ENCODE data around the gene POP4.

The POP4 gene

DNA sequence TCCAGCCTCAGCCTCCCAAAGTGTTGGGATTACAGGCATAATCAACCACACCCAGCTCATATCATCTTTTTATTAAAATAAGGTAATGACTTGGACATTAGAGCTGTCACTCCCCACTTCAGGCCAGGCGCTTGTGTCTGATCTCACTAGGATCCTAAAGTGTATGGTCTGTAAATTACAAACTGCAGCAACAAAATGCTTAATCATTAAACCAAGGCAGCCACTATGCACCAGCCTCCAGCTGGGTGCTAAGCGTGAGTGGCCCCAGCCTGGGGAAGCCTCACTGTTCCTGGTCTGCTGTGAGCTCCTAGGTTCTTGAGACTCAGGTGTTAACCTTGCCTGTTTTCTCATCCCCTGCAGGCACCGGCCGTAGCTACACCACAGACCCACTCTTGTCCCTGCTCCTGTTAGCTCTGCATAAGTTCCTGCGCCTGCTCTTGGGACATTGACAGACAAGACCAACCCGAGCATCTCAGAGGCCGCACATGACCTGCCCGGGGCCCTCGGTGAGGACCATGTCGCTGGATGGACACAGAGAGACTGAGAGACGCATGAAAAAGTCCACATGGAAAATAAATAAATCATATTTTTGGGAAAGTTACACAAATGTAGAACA is 42.5 kb upstream of the POP4 start:
- DNase-seq (ENCODE audit: low read depth), result no peak
- no peak overlapping the region for H3K4me3 ChIP-seq (ENCODE audit: low read length)
- TF ChIP-seq, protein P1, sequence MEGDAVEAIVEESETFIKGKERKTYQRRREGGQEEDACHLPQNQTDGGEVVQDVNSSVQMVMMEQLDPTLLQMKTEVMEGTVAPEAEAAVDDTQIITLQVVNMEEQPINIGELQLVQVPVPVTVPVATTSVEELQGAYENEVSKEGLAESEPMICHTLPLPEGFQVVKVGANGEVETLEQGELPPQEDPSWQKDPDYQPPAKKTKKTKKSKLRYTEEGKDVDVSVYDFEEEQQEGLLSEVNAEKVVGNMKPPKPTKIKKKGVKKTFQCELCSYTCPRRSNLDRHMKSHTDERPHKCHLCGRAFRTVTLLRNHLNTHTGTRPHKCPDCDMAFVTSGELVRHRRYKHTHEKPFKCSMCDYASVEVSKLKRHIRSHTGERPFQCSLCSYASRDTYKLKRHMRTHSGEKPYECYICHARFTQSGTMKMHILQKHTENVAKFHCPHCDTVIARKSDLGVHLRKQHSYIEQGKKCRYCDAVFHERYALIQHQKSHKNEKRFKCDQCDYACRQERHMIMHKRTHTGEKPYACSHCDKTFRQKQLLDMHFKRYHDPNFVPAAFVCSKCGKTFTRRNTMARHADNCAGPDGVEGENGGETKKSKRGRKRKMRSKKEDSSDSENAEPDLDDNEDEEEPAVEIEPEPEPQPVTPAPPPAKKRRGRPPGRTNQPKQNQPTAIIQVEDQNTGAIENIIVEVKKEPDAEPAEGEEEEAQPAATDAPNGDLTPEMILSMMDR (conservative IDR thresholded peaks at IDR 0.05; ENCODE audit: low read depth, low read length), result no peak

DNA sequence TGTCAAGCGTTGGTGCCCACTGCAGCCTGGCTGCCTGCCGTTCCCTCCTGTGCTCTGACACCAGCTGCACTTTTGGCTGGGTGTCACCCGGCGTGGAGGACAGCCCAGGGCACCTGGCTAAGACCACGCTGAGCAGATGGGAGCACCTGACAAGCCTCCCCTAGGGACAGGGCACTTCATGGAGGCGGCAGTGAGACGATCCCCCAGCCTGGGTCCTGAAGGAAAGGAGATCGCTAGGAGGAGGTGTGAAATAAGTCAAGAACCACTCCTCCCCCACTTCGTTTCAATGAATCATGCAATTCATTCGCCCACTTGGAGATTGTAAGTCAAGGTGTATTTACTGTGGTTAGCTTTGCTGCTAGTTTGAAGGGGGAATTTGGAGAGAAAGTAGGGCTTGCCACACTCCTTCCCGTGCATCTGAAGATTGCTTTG is 41.5 kb upstream of the POP4 start:
- no peak overlapping the region for H3K4me3 ChIP-seq (ENCODE audit: low read length)
- TF ChIP-seq, protein P1 (conservative IDR thresholded peaks at IDR 0.05; ENCODE audit: low read depth, low read length), result no peak
- DNase-seq (ENCODE audit: low read depth), result no peak

DNA sequence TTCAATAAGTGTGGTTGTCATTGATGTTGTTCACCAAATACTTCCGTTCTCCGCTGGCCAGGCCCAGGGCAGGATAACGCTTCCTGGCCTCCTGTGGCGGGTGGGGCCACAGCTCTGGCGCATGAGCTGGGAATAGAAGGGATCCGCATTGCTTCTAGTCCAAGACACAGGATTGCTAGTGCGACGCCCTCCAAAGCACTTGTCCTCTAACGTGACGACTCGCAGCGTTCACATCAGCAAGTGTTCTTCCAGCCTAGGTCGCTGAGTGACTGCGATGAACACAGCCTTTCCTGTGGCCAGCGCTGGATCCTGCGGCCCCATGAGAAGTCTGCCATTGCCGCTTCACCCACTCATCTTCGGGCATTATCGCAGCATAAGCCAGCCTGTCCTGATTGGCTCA is 40.9 kb upstream of the POP4 start:
- TF ChIP-seq, protein P1 (conservative IDR thresholded peaks at IDR 0.05; ENCODE audit: low read depth, low read length), result no peak
- H3K4me3 ChIP-seq (ENCODE audit: low read length), result no peak overlapping the region
- no peak for DNase-seq (ENCODE audit: low read depth)

DNA sequence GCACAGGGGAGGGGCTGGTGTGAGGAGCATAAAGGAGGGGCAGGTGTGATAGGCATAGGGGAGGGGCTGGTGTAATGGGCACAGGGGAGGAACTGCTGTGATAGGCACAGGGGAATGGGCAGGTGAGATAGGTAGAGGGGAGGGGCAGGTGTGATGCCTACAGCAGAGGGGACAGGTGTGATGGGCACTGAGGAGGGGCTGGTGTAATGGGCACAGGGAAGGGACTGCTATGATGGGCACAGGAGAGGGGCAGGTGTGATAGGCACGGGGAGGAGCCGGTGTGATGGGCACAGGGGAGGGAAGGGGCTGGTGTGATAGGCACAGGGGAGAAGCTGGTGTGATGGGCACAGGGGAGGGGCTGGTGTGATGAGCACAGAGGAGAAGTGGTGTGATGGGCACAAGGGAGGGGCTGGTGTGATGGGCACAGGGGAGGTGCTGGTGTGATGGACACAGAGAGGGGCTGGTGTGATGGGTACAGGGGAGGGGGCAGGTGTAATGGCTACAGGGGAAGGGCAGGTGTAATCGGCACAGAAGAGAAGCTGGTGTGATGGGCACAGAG is 39.5 kb upstream of the POP4 start:
- H3K4me3 ChIP-seq (ENCODE audit: low read length), result no peak overlapping the region
- TF ChIP-seq, protein P1 (conservative IDR thresholded peaks at IDR 0.05; ENCODE audit: low read depth, low read length), result no peak
- no peak for DNase-seq (ENCODE audit: low read depth)

DNA sequence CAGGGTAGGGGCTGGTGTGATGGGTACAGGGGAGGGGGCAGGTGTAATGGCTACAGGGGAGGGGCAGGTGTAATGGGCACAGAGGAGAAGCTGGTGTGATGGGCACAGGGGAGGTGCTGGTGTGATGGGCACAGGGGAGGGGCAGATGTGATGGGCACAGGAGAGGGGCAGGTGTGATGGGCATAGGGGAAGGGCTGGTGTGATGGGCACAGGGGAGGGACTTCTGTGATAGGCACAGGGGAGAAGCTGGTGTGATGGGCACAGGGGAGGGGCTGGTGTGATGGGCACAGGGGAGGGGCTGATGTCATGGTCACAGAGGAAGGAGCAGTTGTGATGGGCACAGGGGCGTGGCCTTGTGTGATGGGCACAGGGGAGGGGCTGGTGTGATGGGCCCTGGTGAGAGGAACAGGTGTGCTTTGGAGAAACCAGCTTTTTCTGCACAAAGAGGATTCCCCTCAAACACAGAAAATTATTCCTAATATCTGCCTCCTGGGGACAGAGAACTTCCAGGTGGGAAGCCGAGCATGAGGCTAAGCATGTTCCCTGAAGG is 38.6 kb upstream of the POP4 start:
- TF ChIP-seq, protein P1 (conservative IDR thresholded peaks at IDR 0.05; ENCODE audit: low read depth, low read length), result no peak
- H3K4me3 ChIP-seq (ENCODE audit: low read length), result no peak overlapping the region
- no peak for DNase-seq (ENCODE audit: low read depth)

DNA sequence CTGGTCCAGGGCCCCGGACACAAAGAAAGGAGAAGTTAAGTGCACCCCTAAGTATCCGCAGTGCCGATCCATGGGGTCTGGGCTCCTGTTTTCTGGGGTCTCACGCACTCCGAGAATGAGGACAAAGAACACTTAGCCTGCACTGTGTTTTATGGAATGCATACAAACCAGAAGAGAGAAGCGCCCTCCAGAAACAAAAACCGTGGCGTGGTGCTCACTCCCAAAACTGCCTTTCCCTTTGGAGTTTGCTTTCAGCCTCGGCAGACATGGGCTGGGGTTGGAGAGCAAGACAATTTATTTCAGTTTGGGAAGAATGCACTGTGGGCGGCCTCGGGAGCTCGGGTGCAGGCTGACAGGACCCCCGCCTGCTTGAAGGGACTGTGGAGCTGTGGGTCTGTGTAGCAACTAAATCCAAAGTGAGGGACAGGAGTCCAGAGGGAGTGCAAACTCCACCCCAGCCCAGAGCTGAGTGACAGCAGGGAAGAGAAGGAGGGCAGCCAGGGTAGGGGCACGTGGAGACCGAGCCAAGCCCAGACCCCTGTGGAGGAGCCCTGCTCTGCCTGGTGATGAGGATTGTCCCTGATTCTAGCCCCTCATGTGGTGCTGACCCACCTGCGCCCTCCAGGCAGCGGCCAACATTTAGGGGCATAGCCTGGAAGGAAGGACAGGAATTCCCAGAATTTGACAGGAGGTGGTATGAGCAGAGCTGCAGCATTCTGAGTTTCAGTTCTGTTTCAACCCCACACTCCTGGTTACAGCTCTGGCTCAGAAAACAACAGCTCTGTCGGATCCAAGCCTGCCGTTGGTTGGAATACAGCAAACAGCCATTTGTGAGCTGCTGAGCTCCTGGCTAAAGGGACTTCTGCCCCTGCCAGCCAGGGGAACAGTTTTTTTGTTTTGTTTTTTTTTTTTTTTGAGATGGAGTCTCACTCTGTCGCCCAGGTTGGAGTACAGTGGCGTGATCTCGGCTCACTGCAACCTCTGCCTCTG is 37.8 kb upstream of the POP4 start:
- H3K4me3 ChIP-seq (ENCODE audit: low read length), result no peak overlapping the region
- TF ChIP-seq, protein P1 (conservative IDR thresholded peaks at IDR 0.05; ENCODE audit: low read depth, low read length), result no peak
- no peak for DNase-seq (ENCODE audit: low read depth)
